ENCODE data around the gene PGM2.

- TF ChIP-seq, protein P1, sequence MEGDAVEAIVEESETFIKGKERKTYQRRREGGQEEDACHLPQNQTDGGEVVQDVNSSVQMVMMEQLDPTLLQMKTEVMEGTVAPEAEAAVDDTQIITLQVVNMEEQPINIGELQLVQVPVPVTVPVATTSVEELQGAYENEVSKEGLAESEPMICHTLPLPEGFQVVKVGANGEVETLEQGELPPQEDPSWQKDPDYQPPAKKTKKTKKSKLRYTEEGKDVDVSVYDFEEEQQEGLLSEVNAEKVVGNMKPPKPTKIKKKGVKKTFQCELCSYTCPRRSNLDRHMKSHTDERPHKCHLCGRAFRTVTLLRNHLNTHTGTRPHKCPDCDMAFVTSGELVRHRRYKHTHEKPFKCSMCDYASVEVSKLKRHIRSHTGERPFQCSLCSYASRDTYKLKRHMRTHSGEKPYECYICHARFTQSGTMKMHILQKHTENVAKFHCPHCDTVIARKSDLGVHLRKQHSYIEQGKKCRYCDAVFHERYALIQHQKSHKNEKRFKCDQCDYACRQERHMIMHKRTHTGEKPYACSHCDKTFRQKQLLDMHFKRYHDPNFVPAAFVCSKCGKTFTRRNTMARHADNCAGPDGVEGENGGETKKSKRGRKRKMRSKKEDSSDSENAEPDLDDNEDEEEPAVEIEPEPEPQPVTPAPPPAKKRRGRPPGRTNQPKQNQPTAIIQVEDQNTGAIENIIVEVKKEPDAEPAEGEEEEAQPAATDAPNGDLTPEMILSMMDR (IDR thresholded peaks at IDR 0.05) = no peak
- TF ChIP-seq EP300 (IDR thresholded peaks at IDR 0.05) = no peak
Measured at GRCh38 chr4:37780444-37781130, 45.9 kb upstream of the PGM2 start.

All from upper lobe of left lung (tissue), 4 donors.